NCI-H1417 treated with DMSO at 0.1 percent for 48 hours (cell line): ENCODE data around the gene LRP1B.

ENCODE experiments used
- DNase-seq: peaks from one replicate; lab custom pipeline; 2025; lab: John Stamatoyannopoulos, UW

The LRP1B gene

GRCh38 chr2:141517180-141517851 lies 613.5 kb downstream of the LRP1B start:
- DNase-seq, result no peak

GRCh38 chr2:141515931-141516330 lies 614.9 kb downstream of the LRP1B start:
- no peak for DNase-seq

- no peak for DNase-seq
These were observed 617.0 kb downstream of the LRP1B start for GRCh38 chr2:141513853-141514252.

DNA sequence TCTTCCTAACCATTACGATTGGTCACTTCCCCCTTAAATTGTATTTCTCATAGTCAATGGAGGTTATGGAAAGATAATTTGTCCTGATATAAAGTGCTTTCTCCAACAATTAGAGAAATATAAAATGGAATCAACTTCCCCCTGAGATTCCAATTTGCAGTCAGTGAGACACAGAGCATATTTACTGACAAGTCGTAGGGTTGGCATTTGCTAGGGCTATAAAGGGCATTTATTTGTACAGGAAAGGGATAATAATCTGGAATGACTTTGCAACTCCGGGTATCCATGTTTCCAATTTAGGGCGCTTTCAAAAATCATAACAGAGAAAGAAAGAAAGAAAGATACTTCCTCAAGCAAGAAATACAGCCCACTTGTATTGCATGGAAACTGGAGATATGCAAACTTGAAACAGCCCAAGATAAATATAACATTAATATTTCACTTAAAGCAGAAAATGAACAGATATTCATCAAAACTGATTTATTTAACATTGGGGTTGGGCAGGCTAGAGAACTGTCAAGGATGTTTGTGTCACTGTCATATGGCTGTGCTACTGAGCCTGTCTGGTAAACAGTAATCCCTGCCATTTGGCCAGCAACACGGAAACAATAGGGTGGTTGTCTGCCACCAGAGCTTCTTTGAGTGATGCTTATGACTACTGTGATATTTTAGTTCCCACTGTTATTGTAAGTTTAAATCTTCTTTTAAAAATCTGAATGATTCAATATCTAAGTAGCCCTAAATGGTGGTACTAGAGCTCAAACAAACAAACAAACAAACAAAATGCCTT lies 621.8 kb downstream of the LRP1B start:
- no peak for DNase-seq

GRCh38 chr2:141508086-141508752 lies 622.6 kb downstream of the LRP1B start:
- DNase-seq, result no peak

DNA sequence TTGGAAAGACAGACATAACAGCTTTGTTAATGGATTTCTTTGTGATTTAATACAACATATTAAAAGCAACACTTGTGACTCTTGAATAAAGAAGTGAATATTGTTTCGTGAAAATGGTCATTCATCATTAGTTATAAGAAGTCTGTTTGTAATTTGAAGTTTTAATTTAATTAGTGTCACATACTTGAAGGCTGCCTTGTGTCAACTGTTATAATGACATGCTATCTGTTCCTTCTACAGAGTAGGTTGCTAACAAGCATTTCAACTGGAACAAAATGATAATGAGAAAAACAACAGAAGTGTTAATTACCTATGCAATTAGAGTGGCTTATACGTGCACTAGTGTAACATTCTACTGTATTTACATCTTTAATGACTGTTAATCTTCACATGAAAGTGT lies 624.7 kb downstream of the LRP1B start:
- DNase-seq, result no peak

DNA sequence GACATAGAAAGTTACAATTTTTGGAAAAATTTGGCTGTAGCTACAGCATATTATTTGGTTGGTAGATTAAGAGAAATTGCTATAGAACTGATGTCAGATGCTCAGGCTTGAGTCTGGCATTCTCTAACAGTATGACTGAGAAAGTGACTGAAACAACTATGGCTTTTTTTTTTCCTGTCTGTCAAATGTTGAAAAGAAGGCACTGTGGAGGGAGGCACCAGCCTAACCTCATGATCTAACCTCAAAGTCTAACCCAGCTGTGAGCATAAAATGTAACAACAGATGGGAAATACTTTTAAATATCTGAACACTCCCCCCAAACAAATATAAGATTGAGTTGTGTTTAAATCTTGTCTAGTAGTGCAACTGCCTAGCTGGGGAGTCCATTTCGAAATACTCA lies 629.1 kb downstream of the LRP1B start:
- no peak for DNase-seq

GRCh38 chr2:141499123-141499522 lies 631.7 kb downstream of the LRP1B start:
- no peak for DNase-seq

GRCh38 chr2:141498561-141498960 lies 632.3 kb downstream of the LRP1B start:
- no peak for DNase-seq

- no peak for DNase-seq
These were observed 633.5 kb downstream of the LRP1B start for GRCh38 chr2:141497272-141497671.

DNA sequence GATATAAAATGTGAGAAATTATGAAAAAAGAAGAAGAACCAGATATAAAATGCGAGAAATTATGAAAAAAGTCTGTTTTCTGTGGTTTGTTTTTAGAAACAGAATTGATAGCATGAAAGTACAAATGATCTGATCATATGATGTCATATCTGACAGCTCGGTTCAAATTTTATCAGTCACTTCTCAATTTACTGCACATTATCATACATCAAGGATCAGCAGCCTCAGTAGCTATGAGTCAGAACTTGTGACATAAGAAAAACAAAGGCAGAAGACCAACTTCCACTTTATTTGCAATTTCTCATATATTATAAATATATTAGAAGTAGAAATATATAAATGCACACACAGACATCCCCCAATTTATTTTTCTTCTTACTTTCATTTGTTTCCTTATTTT lies 634.0 kb downstream of the LRP1B start:
- DNase-seq, result no peak

DNA sequence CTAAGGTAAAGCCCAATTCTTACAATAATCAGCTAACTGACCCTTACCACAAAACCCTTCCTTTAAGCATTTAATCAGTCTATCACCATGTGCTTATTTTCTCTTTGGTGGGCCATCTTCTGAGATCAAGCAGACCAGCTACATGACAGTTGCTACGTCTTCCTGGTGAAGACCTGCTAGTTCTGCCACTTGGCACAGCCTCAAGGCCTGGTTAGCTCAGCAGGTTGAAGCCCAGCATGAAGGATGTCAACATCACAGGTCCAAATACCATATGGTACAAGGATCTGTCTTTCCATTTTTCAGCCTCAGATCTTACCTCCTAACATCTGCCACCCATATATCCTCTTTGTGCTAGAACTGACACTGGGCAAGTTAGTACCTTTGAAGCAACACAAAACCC lies 636.9 kb downstream of the LRP1B start:
- no peak for DNase-seq

DNA sequence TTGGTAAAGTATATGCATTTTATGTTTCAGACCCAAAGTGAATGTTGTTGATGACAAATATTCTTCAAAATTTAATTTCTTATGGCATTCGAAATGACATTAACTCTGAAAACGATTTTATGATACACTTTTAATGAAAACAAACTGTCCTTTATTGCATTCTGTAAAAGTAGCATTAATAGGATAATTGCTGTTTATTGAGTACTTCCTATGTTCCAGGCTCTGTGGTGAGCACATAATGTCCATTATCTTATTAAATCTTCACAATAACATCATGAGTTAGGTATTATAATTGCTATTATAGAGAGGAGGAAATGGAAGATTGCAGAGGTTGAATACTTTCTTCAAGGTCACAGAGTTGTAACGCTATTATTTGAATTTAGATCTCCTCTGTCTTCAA lies 638.0 kb downstream of the LRP1B start:
- DNase-seq, result no peak

DNA sequence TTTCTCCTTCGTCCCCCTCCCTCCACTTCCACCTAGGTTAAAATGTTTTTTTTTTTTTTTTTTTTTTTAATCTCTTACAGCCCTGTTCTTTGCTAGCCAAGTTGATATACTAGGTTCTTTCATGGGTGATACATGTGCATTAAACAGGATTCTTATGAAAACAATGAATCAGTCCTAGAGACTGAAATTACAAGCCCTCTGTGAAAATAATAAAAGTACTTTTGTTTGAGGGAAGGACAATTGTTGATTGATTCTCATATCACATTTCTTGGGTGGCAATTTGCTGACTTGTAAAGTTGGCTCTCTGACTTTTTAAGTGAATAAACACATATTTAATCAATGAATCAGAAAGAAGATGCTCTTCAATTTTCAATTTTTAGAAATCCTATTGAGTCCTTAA lies 639.9 kb downstream of the LRP1B start:
- no peak for DNase-seq

- DNase-seq, result no peak
These were observed 648.1 kb downstream of the LRP1B start for GRCh38 chr2:141482697-141483096.

DNA sequence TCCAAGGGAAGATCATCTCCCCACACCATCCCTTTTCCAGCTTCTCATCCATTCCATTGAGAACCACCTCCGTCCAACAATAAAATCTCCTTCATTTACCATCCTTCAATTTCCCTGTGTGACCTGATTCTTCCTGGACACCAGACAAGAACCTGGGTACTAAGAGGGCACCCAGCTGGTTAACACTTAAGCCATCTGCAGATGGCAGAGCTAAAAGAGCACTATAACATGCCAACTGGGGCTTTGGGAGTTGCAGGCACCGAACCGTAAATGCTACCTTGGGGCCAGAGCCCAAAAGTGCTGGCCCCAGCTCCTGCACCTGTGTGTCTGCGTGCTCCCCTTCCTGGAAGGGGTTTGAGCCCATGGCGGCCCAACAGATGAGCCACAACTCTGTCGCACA lies 655.0 kb downstream of the LRP1B start:
- DNase-seq, result no peak

- no peak for DNase-seq
These were observed 662.1 kb downstream of the LRP1B start for GRCh38 chr2:141468761-141469160.

GRCh38 chr2:141467331-141467730 lies 663.5 kb downstream of the LRP1B start:
- no peak for DNase-seq

GRCh38 chr2:141464995-141465394 lies 665.8 kb downstream of the LRP1B start:
- no peak for DNase-seq

GRCh38 chr2:141458351-141458750 lies 672.5 kb downstream of the LRP1B start:
- no peak for DNase-seq

DNA sequence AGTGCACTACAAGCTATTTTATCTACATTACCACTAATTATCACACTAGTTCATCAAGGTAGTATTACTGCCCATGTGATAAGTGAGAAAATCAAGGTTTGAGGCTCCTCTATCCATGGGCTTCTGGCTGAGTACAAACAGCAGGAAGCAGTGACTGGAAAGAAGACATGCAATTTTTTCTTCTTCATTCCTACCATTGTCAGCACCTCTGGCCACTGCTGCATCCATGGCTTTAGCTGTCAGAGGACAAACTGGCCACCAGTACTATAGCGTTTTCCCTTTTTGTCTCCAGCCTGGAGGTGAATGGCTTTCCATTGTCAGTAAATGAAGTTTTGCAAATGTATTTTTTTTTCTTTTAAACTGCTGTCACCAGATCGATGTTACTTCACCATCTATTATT lies 674.9 kb downstream of the LRP1B start:
- no peak for DNase-seq

DNA sequence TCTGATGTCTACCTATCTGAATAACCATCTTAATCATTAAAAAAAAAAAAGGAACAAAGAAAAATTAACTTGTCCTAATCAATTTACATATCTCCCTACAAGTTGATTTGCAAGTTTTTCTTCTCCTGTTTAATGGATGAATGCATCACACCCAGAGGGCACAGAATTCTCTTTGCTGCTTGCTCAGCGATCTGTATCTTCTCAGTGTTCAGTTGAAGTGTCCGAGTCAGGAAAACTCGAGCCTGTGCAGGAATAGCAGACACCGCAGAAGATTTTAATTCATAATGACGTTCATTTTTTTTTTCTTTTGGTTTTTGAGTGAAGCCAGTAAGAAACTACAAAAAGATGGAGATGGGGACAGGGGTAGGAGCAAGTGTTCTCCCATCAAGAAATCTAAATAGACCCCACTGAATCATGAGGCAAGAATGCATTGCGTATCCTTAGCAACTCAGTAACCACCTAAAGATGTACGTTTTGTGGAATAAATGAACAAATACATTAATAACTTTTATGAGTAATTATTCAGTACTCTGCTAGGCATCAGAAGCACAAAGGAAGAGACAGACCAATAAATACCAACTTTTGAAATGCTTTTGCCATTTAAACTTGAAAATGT lies 675.5 kb downstream of the LRP1B start:
- no peak for DNase-seq
